Measurements from ENCODE around the gene HRCT1. TPM values are rescaled to one million over a fixed set of nuclear protein-coding genes. Genes with fewer than 3 reads are reported as not detected.
"Not testable (repeated sequence)": the region's sequence is repeated elsewhere in the genome, so short reads cannot be mapped to it uniquely, and the experiment has no call there.

HRCT1 gene
- polyA plus RNA-seq, 1 donor = 2.1 TPM

DNA sequence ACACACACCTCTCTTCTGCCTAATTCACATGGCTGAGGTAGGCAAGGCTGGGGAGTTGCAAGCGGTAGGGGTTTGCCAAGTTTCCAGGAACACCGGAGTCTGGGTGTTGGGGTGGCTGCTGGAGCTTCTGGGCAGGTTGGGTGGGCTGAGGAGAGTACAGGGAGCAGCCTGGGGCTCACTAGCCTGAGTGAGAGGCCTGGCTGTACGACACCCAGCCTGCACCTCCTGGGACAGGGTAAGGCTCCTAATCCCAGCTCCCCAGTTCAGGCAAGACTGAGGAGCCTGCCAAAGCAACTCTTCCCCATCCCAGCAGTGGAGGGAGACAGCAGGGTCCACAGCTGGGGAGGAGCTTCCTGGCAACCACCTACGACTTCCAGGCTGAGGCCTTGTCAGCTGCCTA, 11.3 kb downstream of the HRCT1 start:
- no peak for DNase-seq (ENCODE audit: low read depth)

DNA sequence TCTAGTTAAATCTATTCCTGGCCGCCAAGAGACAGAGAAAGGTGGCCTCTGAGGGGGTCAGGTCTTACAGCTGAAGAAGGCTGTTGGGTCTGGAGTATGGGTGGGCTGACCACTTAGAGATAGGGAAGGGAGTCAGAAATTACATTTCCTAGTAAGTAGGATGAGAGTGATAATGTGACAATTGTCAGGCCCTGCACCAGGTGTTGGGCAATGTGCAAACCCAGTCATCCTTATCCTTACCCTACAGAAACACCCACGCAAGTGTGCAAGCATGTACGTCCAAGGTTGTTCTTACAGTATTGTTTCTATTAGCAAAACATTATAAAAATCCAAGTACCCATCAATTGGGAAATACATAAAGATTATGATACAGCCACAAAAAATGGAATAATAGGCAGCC, 12.8 kb downstream of the HRCT1 start:
- DNase-seq (ENCODE audit: low read depth) = no peak

GRCh38 chr9:35919212-35920008, 13.4 kb downstream of the HRCT1 start:
- no peak for DNase-seq (ENCODE audit: low read depth)

DNA sequence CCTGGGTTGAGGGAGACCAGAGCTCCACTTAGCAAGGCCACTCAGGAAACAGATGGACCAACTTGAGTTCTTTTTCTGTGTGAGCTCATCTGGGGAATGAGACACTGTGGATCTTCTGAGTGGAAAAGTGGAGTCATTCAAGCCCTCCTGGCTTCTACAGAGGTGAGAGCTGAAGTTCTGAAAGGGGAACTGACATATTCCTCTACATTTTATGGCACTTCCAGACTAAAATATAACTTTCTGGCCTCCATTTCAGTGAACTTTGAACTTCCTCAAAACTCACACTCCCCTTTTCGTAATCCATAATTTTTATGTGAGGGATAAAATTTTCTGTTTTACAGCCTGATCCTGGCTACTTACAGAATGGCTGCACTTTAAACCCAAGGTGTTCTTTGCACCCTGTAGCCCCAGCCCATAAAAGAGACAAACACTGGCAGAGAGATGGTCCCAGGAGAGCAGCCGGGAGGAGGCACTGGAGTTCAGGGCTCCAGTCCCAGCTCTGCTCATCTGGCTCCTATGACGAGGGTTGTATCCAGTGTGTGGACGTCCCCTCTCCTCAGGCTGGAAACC, 14.1 kb downstream of the HRCT1 start:
- no peak for DNase-seq (ENCODE audit: low read depth)

DNA sequence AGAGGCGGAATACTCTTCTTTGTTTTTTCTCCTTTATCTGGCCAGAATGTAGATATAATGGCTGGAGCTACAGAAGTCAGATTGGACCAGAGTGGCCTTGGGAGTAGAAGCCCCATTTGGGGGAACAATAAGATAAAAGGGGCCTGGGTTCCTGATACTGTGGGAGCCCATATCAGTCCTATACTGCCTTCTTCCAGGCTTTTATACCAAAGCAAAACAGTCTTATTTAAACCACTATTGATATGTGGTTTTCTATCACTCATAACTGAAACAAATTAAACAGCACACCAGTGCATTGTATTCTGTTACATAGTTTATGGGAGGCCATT, 17.6 kb downstream of the HRCT1 start:
- DNase-seq (ENCODE audit: low read depth) = no peak

DNA sequence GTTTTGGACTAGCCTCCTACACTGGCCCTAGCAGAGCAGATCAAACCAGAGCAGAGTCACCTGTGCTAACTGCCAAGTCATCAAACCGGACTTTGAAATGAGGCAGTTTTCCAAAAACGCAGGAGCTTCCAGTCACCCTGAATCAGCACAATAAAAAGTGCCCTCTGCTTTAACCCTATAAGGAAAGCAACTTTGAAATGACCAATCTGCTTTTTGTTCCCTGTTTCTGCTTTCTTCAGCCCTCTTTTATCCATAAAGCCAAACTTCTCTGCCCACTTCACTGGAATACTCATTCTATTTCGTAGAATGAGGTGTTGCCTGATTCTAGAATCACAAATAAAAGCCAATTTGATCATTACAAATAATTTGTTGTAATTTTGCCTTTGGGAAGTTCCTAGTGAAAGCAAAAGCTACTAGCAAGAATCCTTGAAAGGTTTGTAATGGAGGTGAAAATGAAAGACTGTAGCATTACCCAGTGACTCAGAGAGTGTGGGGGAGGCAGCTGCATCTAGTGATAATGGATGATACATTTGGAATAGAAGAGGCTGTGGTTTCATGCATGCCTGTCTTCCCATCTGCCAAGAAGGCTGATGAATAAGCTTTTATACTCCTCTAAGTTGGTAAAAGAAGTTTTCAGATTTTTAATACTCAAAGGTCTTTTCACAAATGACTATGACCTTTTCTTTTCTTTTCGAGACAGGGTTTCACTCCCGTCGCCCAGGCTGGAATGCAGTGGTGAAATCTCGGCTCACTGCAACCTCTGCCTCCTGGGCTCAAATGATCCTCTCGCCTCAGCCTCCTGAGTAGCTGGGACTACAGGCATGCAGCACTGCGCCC, 18.1 kb downstream of the HRCT1 start:
- no peak for DNase-seq (ENCODE audit: low read depth)

- DNase-seq (ENCODE audit: low read depth) = no peak
Observed at GRCh38 chr9:35928591-35929452, 22.8 kb downstream of the HRCT1 start.

GRCh38 chr9:35929453-35929718, 23.4 kb downstream of the HRCT1 start:
- no peak for DNase-seq (ENCODE audit: low read depth)

DNA sequence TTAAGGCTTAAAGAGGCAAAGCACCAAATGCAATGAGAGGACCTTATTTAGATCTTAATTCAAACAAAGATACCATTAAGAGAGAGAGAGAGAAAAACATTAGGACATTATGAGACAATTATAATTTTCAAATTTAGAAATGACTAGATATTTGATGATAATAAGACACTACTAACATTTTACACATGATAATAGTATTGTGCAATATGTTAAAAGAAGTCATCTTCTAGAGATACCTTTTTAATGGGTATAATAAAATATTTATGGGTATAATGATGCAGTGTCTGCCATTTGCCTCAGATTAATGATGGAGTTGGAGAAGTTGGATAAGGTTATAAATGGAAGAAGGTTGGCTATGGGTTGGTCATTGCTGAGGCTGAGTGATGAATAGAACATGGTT, 24.5 kb downstream of the HRCT1 start:
- no peak for DNase-seq (ENCODE audit: low read depth)

GRCh38 chr9:35930989-35931388, 25.0 kb downstream of the HRCT1 start:
- DNase-seq (ENCODE audit: low read depth) = no peak

DNA sequence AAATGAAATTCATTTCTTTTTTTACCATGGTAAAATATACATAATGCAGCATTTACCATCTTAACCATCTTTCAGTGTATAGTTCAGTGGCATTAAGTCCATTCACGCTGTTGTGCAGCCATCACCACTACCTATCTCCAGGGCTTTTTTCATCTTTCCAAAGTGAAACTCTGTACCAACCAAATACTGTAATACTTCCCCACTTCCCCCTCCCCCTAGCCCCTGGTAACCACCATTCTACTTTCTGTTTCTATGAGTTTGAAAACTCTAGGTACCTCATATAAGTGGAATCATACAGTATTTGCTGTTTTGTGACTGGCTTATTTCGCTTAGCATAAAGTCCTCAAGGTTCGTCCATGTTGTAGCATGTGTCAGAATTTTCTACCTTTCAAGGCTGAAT, 26.7 kb downstream of the HRCT1 start:
- DNase-seq (ENCODE audit: low read depth) = no peak

DNA sequence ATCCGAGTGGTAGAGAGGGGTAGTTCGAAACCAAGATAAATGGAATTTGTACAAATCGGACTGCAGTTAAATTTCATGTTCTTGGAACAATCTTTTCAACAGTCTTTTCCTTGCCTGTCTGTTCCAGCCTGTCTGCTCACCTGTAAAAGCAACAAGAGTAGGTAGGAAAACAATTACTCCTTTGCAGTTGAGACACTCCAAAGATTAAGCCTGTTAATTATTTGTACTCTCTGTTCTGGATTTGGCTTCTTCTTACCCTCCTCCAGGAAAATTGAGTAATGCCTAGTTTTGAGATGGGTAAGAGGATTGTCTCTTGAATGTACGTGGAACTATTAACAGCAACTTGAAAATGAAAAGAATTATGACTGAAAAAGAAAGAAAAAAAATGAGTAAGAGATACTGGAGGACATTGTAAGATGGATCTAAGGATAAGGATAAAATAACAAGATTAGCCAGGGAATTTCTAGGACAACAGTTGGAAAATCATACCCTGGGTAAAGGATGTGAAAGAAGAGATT, 27.6 kb downstream of the HRCT1 start:
- DNase-seq (ENCODE audit: low read depth) = no peak

DNA sequence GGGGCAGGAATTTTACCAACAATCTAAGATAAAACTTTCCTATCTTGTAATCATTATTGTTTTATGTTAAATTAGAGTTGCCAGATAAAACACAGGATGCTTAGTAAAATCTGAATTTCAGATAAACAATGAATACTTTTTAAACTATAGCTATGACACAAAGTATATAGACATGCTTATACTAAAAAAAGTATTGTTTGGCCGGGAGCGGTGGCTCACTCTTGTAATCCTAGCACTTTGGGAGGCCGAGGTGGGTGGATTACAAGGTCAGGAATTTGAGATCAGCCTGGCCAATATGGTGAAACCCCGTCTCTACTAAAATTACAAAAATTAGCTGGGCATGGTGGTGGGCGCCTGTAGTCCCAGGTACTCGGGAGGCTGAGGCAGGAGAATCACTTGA, 28.1 kb downstream of the HRCT1 start:
- DNase-seq (ENCODE audit: low read depth) = not testable (repeated sequence)

GRCh38 chr9:35935261-35935660, 29.3 kb downstream of the HRCT1 start:
- no peak for DNase-seq (ENCODE audit: low read depth)

DNA sequence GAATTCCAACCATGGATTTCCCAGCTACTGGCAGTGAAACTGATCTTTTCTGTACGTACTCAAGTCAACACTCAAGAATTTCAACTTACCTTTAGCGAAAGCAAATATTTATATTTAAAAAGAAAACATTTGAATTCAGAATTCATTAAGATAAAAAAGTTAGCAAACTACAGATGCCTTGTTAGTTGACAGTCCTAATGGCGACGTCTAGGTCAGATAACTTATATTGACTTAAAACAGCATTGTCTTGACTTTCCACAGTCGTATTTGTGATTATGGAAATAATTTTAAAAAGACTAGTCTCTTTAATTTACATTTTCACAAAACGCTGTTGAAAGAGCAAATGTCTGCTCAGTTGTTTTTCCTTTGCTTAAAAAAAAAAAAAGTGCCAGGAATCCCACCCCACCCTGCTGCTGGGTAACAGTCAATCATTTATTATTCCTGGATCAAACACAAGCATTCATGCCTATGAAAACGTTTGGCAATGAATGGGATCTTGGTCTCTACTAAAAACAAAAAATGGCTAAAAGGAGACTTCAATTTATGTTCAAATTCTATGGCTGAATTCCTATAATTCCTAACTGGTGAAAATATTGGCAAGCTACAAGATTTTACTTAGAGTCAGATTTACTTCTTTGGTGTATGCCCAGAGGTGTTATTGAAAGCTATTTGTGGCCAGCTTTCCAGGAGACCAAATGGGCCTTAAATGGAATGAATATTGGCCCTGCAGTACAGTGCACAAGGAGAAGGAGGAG, 29.9 kb downstream of the HRCT1 start:
- DNase-seq (ENCODE audit: low read depth) = no peak

GRCh38 chr9:35937227-35937626, 31.2 kb downstream of the HRCT1 start:
- no peak for DNase-seq (ENCODE audit: low read depth)

- no peak for DNase-seq (ENCODE audit: low read depth)
Observed at GRCh38 chr9:35938474-35939356, 32.7 kb downstream of the HRCT1 start.

GRCh38 chr9:35939679-35940250, 33.8 kb downstream of the HRCT1 start:
- no peak for DNase-seq (ENCODE audit: low read depth)

DNA sequence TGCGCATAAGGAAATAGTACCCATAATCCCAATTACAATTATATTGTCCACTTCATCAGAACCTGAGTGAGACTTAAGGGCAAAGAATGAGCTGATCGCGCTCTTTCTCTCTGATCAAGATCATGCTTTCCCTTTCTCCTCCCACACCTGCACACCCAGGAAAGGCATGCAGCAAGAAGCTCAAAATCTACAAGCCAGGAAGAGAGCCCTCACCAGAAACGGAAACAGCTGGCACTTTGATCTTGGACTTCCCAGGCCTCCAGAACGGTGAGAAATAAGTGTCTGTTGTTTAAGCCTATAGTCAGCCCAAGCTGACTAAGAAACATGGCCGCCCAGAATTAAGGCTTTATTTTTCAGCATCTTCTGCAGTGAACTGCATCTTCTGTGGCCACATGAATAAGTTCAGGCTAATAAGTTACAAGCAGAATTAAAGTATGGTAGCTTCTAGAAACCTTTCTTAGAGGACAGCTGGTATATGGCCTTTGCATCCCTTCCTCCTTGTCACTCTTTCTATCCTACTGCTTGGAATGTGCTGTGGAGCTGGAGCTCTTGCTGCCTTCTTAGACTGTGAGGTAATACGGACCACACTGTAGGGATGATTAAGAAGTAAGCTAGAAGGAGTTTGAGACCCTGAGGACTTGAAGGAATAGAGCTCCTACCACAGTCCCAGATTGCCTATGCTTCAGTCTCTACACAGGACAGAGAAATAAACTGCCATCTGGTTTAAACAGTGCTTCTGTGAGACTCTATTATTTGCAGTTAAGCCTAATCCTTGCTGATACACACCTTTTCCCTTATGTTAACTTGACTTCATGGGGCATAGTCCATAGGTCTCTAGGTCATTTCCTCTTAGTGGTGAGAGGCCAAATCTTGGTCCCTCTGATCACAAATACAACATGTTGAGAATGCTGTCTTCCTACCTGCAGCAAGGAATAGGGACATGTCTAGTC, 34.7 kb downstream of the HRCT1 start:
- DNase-seq (ENCODE audit: low read depth) = no peak
